ENCODE measurements around the gene DDHD1. TPM values are rescaled to one million over a fixed set of nuclear protein-coding genes. Genes with fewer than 3 reads are reported as not detected.

The DDHD1 gene
- polyA plus RNA-seq, 1 of the 3 experiments (the other 2 are of a cell fraction), result 1.9 TPM

- no peaks in the 10 kb centered on the region; the same call in 1 of the 2 replicates for H3K27me3 ChIP-seq (ENCODE audit: insufficient read depth)
- H3K36me3 ChIP-seq (replicated peaks in 1 of 2; ENCODE audit: control insufficient read depth in 1 of 2, insufficient read depth in 2 of 2, low read length in 1 of 2), result no peaks in the 10 kb centered on the region
- TF ChIP-seq NFIC (IDR thresholded peaks at IDR 0.05; ENCODE audit: borderline replicate concordance), result no peak
- no peak for TF ChIP-seq USF1 (IDR thresholded peaks at IDR 0.05; ENCODE audit: borderline replicate concordance, low read depth)
- no peak for TF ChIP-seq IRF3 (IDR thresholded peaks at IDR 0.05; ENCODE audit: low read depth, low read length)
- TF ChIP-seq GATA2 (CRISPR knock-in tag; IDR thresholded peaks at IDR 0.05), result no peak
- no peak for TF ChIP-seq TAF1 (IDR thresholded peaks at IDR 0.05; ENCODE audit: borderline replicate concordance, low read depth, low read length)
- no peak for TF ChIP-seq RCOR1 (IDR thresholded peaks at IDR 0.05; ENCODE audit: low read length)
- TF ChIP-seq SIN3A (IDR thresholded peaks at IDR 0.05; ENCODE audit: borderline replicate concordance, low read depth, low read length), result no peak
- H3K9me2 ChIP-seq, result no peaks in the 10 kb centered on the region
- H4K20me1 ChIP-seq (ENCODE audit: insufficient read depth), result no peaks in the 10 kb centered on the region
- H3K4me1 ChIP-seq (ENCODE audit: control insufficient read depth in 1 of 2, insufficient read depth in 2 of 2, low read depth in 1 of 2, low read length in 1 of 2), result no peaks in the 10 kb centered on the region
- H2AFZ ChIP-seq (ENCODE audit: low read depth), result no peak overlapping the region
- 31% methylated on average over 1 of the region's 1 CpG for WGBS (ENCODE audit: low lambda C conversion rate)
- no peak overlapping the region for H3K4me2 ChIP-seq
- H3K4me3 ChIP-seq (ENCODE audit: low read depth in 2 of 2, low read length in 1 of 2), result no peak overlapping the region
- DNase-seq, result no peak
- H3K27ac ChIP-seq (ENCODE audit: low read depth in 2 of 2, low read length in 1 of 2), result no peak overlapping the region
- ChIA-PET POLR2A (no interaction called here), CTCF (interaction anchor here (0.9 to 1.0 kb wide), 2 partner anchors 21 to 109 kb away, joined by 3 read pairs; no protein-coding TSS in a partner anchor)
- no peaks in the 10 kb centered on the region for H3K79me2 ChIP-seq (ENCODE audit: insufficient read depth)
- H3F3A ChIP-seq (replicated peaks; ENCODE audit: insufficient read depth), result no peaks in the 10 kb centered on the region
- no peak overlapping the region for H3K9ac ChIP-seq
- H3K9me3 ChIP-seq, result no peaks in the 10 kb centered on the region
Measured at GRCh38 chr14:53186532-53186931, 33.4 kb upstream of the DDHD1 start.

- Histone ChIP-seq H3K9me3 (no peaks in the 10 kb centered on the region), H3K4me3 (ENCODE audit: low read depth in 2 of 2, low read length in 1 of 2) (no peak overlapping the region), H3K79me2 (ENCODE audit: insufficient read depth) (no peaks in the 10 kb centered on the region), H3K9me2 (no peaks in the 10 kb centered on the region), H4K20me1 (ENCODE audit: insufficient read depth) (no peaks in the 10 kb centered on the region), H3K27me3 (ENCODE audit: insufficient read depth) (no peaks in the 10 kb centered on the region), H2AFZ (ENCODE audit: low read depth) (no peak overlapping the region), H3K36me3 (replicated peaks in 1 of 2; ENCODE audit: control insufficient read depth in 1 of 2, insufficient read depth in 2 of 2, low read length in 1 of 2) (no peaks in the 10 kb centered on the region), H3F3A (replicated peaks; ENCODE audit: insufficient read depth) (no peaks in the 10 kb centered on the region), H3K27ac (ENCODE audit: low read depth in 2 of 2, low read length in 1 of 2) (no peak overlapping the region), H3K4me2 (no peak overlapping the region), H3K4me1 (ENCODE audit: control insufficient read depth in 1 of 2, insufficient read depth in 2 of 2, low read depth in 1 of 2, low read length in 1 of 2) (no peaks in the 10 kb centered on the region), H3K9ac (no peak overlapping the region)
- CTCF ChIA-PET, result interaction anchor here (0.7 kb wide), 1 partner anchor 34 kb away, joined by 5 read pairs; no protein-coding TSS in a partner anchor
- no peak for DNase-seq
- no peak for TF ChIP-seq CHD2 (IDR thresholded peaks at IDR 0.05; ENCODE audit: low read length, partially characterized antibody)
- no peak for TF ChIP-seq GABPA (IDR thresholded peaks at IDR 0.05; ENCODE audit: low read depth)
- TF ChIP-seq JUND (IDR thresholded peaks at IDR 0.05), result no peak
- no peak for TF ChIP-seq YY1 (IDR thresholded peaks at IDR 0.05; ENCODE audit: low read depth)
- TF ChIP-seq RXRA (IDR thresholded peaks at IDR 0.05; ENCODE audit: borderline replicate concordance, low read depth), result no peak
- TF ChIP-seq PBX3 (IDR thresholded peaks at IDR 0.05), result no peak
- TF ChIP-seq SIN3A (IDR thresholded peaks at IDR 0.05; ENCODE audit: borderline replicate concordance, low read depth, low read length), result no peak
- no peak for TF ChIP-seq ELF1 (IDR thresholded peaks at IDR 0.05)
- no peak for TF ChIP-seq USF1 (IDR thresholded peaks at IDR 0.05; ENCODE audit: borderline replicate concordance, low read depth)
- TF ChIP-seq EZH2phosphoT487 (IDR thresholded peaks at IDR 0.05; ENCODE audit: borderline replicate concordance, low read depth), result no peak
- no peak for TF ChIP-seq POLR2AphosphoS5 (IDR thresholded peaks at IDR 0.05; ENCODE audit: low read depth, low read length)
- TF ChIP-seq FOXJ3 (CRISPR knock-in tag; IDR thresholded peaks at IDR 0.05), result no peak
- TF ChIP-seq FOSL2 (IDR thresholded peaks at IDR 0.05; ENCODE audit: borderline replicate concordance, low read depth), result no peak
- TF ChIP-seq RAD21 (IDR thresholded peaks at IDR 0.05; ENCODE audit: low read length), result no peak
- no peak for TF ChIP-seq MXI1 (IDR thresholded peaks at IDR 0.05; ENCODE audit: low read depth, low read length)
- no peak for TF ChIP-seq NRF1 (IDR thresholded peaks at IDR 0.05; ENCODE audit: low read depth, low read length)
- TF ChIP-seq GATA2 (CRISPR knock-in tag; IDR thresholded peaks at IDR 0.05), result no peak
- no peak for TF ChIP-seq TAF1 (IDR thresholded peaks at IDR 0.05; ENCODE audit: borderline replicate concordance, low read depth, low read length)
- WGBS (ENCODE audit: low lambda C conversion rate), result 11% methylated on average over 2 of the region's 2 CpGs
- POLR2A ChIA-PET, result no interaction called here
Measured at GRCh38 chr14:53183611-53184010, 30.5 kb upstream of the DDHD1 start.

Measured in SK-N-SH (cell line).